Measurements from ENCODE around the gene MBD2.

MBD2 gene

DNA sequence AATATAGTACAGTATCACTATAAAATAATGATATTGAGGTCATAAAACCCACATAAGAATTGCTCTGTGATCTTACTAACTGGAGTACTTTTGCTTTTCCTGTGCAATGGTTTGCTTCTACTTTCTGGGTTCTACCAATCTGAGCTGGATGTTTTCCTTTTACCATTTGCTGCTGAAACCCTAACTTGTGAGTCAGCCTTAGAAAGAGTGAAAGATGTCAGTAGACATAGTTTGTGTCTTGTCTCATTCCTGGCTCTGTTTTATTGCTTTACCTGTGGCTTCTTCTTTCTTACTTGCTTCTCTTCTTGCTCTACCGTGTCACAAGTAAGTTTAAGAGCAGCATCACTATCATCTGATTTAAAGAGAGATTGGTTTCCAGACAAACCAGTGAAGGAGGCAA, 61.0 kb downstream of the MBD2 start:
- peaks cover 82% of the 10 kb centered on the region for H3K36me3 ChIP-seq (ENCODE audit: low read length)
- H3K9ac ChIP-seq (ENCODE audit: low read length), result no peak overlapping the region
- H3K4me2 ChIP-seq (ENCODE audit: low read depth, low read length, poor library complexity, severe bottlenecking), result no peak overlapping the region
- H3K79me2 ChIP-seq (ENCODE audit: insufficient read depth, low read length), result peaks cover 34% of the 10 kb centered on the region
- H3K9me3 ChIP-seq (ENCODE audit: insufficient read depth, low read length), result no peaks in the 10 kb centered on the region
- H3F3A ChIP-seq (ENCODE audit: insufficient read depth), result no peaks in the 10 kb centered on the region
- no peak overlapping the region for H2AFZ ChIP-seq (ENCODE audit: low read depth, low read length, severe bottlenecking)
- 0 out of 2 replicates have a peak, but pooled peaks cover 10% of the 10 kb centered on the region for H4K20me1 ChIP-seq (ENCODE audit: low read depth, low read length)
- H3K27me3 ChIP-seq (ENCODE audit: low read length), result no peaks in the 10 kb centered on the region
- TF ChIP-seq, protein P1, sequence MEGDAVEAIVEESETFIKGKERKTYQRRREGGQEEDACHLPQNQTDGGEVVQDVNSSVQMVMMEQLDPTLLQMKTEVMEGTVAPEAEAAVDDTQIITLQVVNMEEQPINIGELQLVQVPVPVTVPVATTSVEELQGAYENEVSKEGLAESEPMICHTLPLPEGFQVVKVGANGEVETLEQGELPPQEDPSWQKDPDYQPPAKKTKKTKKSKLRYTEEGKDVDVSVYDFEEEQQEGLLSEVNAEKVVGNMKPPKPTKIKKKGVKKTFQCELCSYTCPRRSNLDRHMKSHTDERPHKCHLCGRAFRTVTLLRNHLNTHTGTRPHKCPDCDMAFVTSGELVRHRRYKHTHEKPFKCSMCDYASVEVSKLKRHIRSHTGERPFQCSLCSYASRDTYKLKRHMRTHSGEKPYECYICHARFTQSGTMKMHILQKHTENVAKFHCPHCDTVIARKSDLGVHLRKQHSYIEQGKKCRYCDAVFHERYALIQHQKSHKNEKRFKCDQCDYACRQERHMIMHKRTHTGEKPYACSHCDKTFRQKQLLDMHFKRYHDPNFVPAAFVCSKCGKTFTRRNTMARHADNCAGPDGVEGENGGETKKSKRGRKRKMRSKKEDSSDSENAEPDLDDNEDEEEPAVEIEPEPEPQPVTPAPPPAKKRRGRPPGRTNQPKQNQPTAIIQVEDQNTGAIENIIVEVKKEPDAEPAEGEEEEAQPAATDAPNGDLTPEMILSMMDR (IDR thresholded peaks at IDR 0.05; ENCODE audit: insufficient read depth, low read length, poor library complexity, severe bottlenecking), result no peak
- TF ChIP-seq EZH2phosphoT487 (conservative IDR thresholded peaks at IDR 0.05; ENCODE audit: low read length), result no peak
- no peak overlapping the region for H3K27ac ChIP-seq (ENCODE audit: low read depth, low read length)
- H3K9me2 ChIP-seq (replicated peaks; ENCODE audit: insufficient read depth, low read length), result no peaks in the 10 kb centered on the region
- no peak overlapping the region for H3K4me3 ChIP-seq (ENCODE audit: insufficient read depth, low read length, poor library complexity, severe bottlenecking)

DNA sequence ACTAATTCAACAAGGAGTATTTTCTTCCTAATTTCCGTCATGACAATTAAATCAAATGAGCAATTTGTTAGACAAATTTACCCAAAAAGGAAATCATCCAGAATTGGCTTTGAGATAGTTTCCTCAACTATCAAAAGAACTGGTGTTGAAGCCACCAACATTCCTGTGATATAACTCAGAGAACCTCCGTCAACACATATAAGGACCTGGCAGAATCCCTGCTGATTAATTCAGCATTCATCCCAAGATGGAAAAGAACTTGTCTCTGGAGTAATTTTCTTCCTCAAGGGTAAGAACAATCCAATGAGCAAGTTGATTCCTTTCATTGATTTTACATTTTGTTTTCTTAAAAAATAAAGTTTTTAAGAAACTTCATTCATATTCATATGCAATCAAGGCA, 62.0 kb downstream of the MBD2 start:
- Histone ChIP-seq H3K27ac (ENCODE audit: low read depth, low read length) (no peak overlapping the region), H3K9me3 (ENCODE audit: insufficient read depth, low read length) (no peaks in the 10 kb centered on the region), H3K36me3 (ENCODE audit: low read length) (peaks cover 86% of the 10 kb centered on the region)

DNA sequence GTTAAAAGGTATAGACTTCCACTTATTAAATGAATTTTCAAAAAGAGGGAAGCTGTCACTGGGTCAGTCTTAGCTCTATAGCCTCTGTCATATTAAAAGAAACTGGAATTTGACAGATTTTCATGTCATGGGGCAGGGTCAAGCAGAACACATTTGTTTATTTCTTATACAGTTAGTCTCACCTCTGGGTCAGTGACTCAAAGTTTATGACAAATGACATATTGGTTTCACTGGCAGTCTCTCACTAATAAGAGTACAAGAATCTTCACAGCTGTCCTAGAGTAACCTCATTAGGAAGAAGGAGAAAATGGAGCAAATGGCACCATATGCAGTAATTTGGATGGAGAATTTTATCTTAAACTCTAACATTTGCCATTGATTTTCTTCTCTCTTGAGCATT, 63.2 kb downstream of the MBD2 start:
- no peaks in the 10 kb centered on the region for H3K9me2 ChIP-seq (replicated peaks; ENCODE audit: insufficient read depth, low read length)
- no peaks in the 10 kb centered on the region for H3K27me3 ChIP-seq (ENCODE audit: low read length)
- no peak overlapping the region for H3K9ac ChIP-seq (ENCODE audit: low read length)
- no peak overlapping the region for H2AFZ ChIP-seq (ENCODE audit: low read depth, low read length, severe bottlenecking)
- H3K79me2 ChIP-seq (ENCODE audit: insufficient read depth, low read length), result peaks cover 20% of the 10 kb centered on the region
- H3K9me3 ChIP-seq (ENCODE audit: insufficient read depth, low read length), result no peaks in the 10 kb centered on the region
- no peak overlapping the region for H3K4me3 ChIP-seq (ENCODE audit: insufficient read depth, low read length, poor library complexity, severe bottlenecking)
- TF ChIP-seq, protein P1 (IDR thresholded peaks at IDR 0.05; ENCODE audit: insufficient read depth, low read length, poor library complexity, severe bottlenecking), result no peak
- TF ChIP-seq EZH2phosphoT487 (conservative IDR thresholded peaks at IDR 0.05; ENCODE audit: low read length), result no peak
- no peaks in the 10 kb centered on the region for H4K20me1 ChIP-seq (ENCODE audit: low read depth, low read length)
- no peak overlapping the region for H3K4me2 ChIP-seq (ENCODE audit: low read depth, low read length, poor library complexity, severe bottlenecking)
- H3F3A ChIP-seq (ENCODE audit: insufficient read depth), result no peaks in the 10 kb centered on the region
- peaks cover 78% of the 10 kb centered on the region for H3K36me3 ChIP-seq (ENCODE audit: low read length)
- no peak overlapping the region for H3K27ac ChIP-seq (ENCODE audit: low read depth, low read length)

More for the DNA sequence above, 62.0 kb downstream of the MBD2 start:
- Histone ChIP-seq H2AFZ (ENCODE audit: low read depth, low read length, severe bottlenecking) (no peak overlapping the region), H3F3A (ENCODE audit: insufficient read depth) (no peaks in the 10 kb centered on the region), H3K27me3 (ENCODE audit: low read length) (no peaks in the 10 kb centered on the region), H3K79me2 (ENCODE audit: insufficient read depth, low read length) (peaks cover 31% of the 10 kb centered on the region), H3K4me3 (ENCODE audit: insufficient read depth, low read length, poor library complexity, severe bottlenecking) (no peak overlapping the region), H3K9ac (ENCODE audit: low read length) (no peak overlapping the region), H3K9me2 (replicated peaks; ENCODE audit: insufficient read depth, low read length) (no peaks in the 10 kb centered on the region), H3K4me2 (ENCODE audit: low read depth, low read length, poor library complexity, severe bottlenecking) (no peak overlapping the region), H4K20me1 (ENCODE audit: low read depth, low read length) (0 out of 2 replicates have a peak, but pooled peaks cover 7% of the 10 kb centered on the region)
- no peak for TF ChIP-seq EZH2phosphoT487 (conservative IDR thresholded peaks at IDR 0.05; ENCODE audit: low read length)
- TF ChIP-seq, protein P1 (IDR thresholded peaks at IDR 0.05; ENCODE audit: insufficient read depth, low read length, poor library complexity, severe bottlenecking), result no peak
